OCI-LY7 (cell line): ENCODE results near the gene TPRN.

Source experiments
- EZH2phosphoT487 ChIP-seq: fragments of 200-600 bp; sonication (generic); IDR thresholded peaks from 2 replicates; pipeline ENCODE4 v1.6.1; 2018; ENCODE audit warnings: low read depth, borderline replicate concordance, mild to moderate bottlenecking, mixed run types, antibody characterized with exemption, low read length, moderate library complexity, mixed read lengths
- TF ChIP-seq, protein P1 (sequence below): fragments of 200-600 bp; sonication (generic); conservative IDR thresholded peaks from 2 replicates; pipeline ENCODE4 v1.5.1; 2014; ENCODE audit warnings: mild to moderate bottlenecking, antibody characterized with exemption, low read length, moderate library complexity, mixed read lengths

DNA sequence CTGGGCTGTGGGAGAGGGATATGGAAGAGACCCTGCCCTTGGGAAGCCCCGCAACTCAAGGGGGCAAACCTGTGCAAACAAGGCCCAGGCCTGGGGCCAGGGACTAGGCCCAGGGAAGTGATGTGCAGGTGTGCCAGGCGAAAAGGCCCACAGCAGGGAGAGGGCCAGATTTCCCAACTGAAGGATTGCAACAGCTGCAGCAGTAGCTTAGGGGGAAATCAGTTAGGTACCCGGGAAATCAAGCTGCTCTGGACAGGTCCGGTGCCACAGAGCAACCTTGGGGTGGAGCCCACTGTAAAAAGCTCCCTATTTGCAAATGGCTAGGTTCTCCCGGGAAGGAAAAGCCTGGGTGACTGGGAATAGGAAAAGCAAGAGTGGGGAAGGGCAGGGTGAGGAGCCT is 51.2 kb downstream of the TPRN start:
- TF ChIP-seq EZH2phosphoT487: no peak
- TF ChIP-seq, protein P1, sequence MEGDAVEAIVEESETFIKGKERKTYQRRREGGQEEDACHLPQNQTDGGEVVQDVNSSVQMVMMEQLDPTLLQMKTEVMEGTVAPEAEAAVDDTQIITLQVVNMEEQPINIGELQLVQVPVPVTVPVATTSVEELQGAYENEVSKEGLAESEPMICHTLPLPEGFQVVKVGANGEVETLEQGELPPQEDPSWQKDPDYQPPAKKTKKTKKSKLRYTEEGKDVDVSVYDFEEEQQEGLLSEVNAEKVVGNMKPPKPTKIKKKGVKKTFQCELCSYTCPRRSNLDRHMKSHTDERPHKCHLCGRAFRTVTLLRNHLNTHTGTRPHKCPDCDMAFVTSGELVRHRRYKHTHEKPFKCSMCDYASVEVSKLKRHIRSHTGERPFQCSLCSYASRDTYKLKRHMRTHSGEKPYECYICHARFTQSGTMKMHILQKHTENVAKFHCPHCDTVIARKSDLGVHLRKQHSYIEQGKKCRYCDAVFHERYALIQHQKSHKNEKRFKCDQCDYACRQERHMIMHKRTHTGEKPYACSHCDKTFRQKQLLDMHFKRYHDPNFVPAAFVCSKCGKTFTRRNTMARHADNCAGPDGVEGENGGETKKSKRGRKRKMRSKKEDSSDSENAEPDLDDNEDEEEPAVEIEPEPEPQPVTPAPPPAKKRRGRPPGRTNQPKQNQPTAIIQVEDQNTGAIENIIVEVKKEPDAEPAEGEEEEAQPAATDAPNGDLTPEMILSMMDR: no peak
